HG02973 (cell line): ENCODE measurements around the gene EBPL.
A peak's percentile ranks its signal among the peaks of the same experiment; 100 is the strongest.
"Not testable (repeated sequence)": the region's sequence is repeated elsewhere in the genome, so short reads cannot be mapped to it uniquely, and the experiment has no call there.

Experiments used
- ATAC-seq: cut with Tn5 transposase; IDR thresholded peaks from one replicate; pipeline ENCODE4 v1.9.1; 2021; ENCODE audit warnings: moderate library complexity; ENCODE audit not compliant: unreplicated experiment

EBPL gene

GRCh38 chr13:49635599-49636433 is 55.5 kb downstream of the EBPL start:
- no peak for ATAC-seq

GRCh38 chr13:49633710-49634109 is 57.6 kb downstream of the EBPL start:
- ATAC-seq = no peak

- ATAC-seq = no peak
Observed at GRCh38 chr13:49632156-49632555, 59.1 kb downstream of the EBPL start.

GRCh38 chr13:49630580-49630979 is 60.7 kb downstream of the EBPL start:
- ATAC-seq = no peak

- no peak for ATAC-seq
Observed at GRCh38 chr13:49629947-49630346, 61.3 kb downstream of the EBPL start.

GRCh38 chr13:49629196-49629938 is 61.9 kb downstream of the EBPL start:
- no peak for ATAC-seq

- peak; percentile 94 for ATAC-seq
Observed at GRCh38 chr13:49627831-49628652, 63.2 kb downstream of the EBPL start, which contains the start of gene ARL11. ARL11 (plus strand) TSS chr13:49628507; CDS start chr13:49630448, 1,941 bp downstream.

GRCh38 chr13:49625392-49626079 is 65.8 kb downstream of the EBPL start:
- ATAC-seq = no peak

GRCh38 chr13:49624229-49624628 is 67.1 kb downstream of the EBPL start:
- ATAC-seq = no peak

GRCh38 chr13:49622174-49622946 is 68.9 kb downstream of the EBPL start:
- no peak for ATAC-seq

GRCh38 chr13:49620170-49620621 is 71.1 kb downstream of the EBPL start:
- ATAC-seq = peak; percentile 69

GRCh38 chr13:49616676-49617065 is 74.6 kb downstream of the EBPL start:
- ATAC-seq = no peak

GRCh38 chr13:49615836-49616675 is 75.2 kb downstream of the EBPL start:
- ATAC-seq = no peak

GRCh38 chr13:49612042-49612441 is 79.2 kb downstream of the EBPL start:
- ATAC-seq = not testable (repeated sequence)
